Measurements from ENCODE around the gene TMPRSS11D. TPM values are rescaled to one million over a fixed set of nuclear protein-coding genes. Genes with fewer than 3 reads are reported as not detected.

TMPRSS11D gene
- total and polyA plus RNA-seq, 2 of the 13 experiments (the other 11 are each of a cell fraction or from before 2014, with no cell fraction given): not detected

DNA sequence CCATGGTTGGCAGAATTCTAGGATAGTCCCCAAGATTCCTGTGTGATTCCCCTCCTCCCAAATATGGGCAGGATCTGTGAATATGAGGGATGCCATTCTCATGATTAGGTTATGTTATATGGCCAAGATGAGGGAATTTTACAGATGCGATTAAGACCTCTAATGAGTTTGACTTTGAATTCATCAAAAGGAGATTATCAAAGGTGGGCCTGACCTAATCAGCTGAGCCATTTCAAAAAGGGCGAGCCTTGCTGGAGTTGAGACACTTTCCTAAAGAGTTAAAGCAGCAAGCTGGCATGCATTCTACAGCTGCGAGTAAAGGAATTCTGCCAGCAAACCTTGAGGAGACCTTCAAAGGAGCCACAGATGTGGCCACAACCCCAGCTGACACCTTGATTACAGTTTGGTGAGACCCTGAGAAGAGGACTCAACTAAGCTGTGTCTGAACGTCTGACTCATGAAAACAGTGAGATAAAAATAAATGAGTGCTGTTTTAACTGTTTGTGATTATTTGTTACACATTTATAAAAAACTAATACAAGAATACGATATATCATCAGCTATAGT, 31.7 kb upstream of the TMPRSS11D start:
- TF ChIP-seq ZNF569 (CRISPR knock-in tag; IDR thresholded peaks at IDR 0.05; ENCODE audit: borderline replicate concordance) (no peak), NFE2L2 (IDR thresholded peaks at IDR 0.05; ENCODE audit: low read length) (no peak), ZFP90 (CRISPR knock-in tag; IDR thresholded peaks at IDR 0.05; ENCODE audit: borderline replicate concordance) (no peak), PLRG1 (conservative IDR thresholded peaks at IDR 0.05) (no peak), HHEX (CRISPR knock-in tag; IDR thresholded peaks at IDR 0.05) (no peak), RBM22 (optimal IDR thresholded peaks at IDR 0.05; ENCODE audit: low read length) (no peak), SP140L (CRISPR knock-in tag; IDR thresholded peaks at IDR 0.05; ENCODE audit: borderline replicate concordance) (no peak), ZNF724P (CRISPR knock-in tag; IDR thresholded peaks at IDR 0.05; ENCODE audit: borderline replicate concordance) (no peak), ADNP (CRISPR knock-in tag; IDR thresholded peaks at IDR 0.05) (no peak), SALL1 (CRISPR knock-in tag; IDR thresholded peaks at IDR 0.05) (no peak), TBL1XR1 (IDR thresholded peaks at IDR 0.05; ENCODE audit: borderline replicate concordance, low read length, partially characterized antibody) (no peak), MED1 (CRISPR knock-in tag; IDR thresholded peaks at IDR 0.05) (no peak), ZNF354B (CRISPR knock-in tag; IDR thresholded peaks at IDR 0.05) (no peak), MYNN (CRISPR knock-in tag; IDR thresholded peaks at IDR 0.05; ENCODE audit: low read depth) (no peak)
- TF ChIP-seq, protein P1, sequence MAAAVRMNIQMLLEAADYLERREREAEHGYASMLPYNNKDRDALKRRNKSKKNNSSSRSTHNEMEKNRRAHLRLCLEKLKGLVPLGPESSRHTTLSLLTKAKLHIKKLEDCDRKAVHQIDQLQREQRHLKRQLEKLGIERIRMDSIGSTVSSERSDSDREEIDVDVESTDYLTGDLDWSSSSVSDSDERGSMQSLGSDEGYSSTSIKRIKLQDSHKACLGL (CRISPR knock-in tag; IDR thresholded peaks at IDR 0.05): no peak
- TF ChIP-seq, protein P2, sequence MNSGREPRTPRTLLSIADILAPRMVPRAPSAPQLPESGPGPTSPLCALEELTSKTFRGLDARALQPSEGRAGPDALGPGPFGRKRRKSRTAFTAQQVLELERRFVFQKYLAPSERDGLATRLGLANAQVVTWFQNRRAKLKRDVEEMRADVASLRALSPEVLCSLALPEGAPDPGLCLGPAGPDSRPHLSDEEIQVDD (CRISPR knock-in tag; IDR thresholded peaks at IDR 0.05; ENCODE audit: borderline replicate concordance): no peak
- TF ChIP-seq, protein P3, sequence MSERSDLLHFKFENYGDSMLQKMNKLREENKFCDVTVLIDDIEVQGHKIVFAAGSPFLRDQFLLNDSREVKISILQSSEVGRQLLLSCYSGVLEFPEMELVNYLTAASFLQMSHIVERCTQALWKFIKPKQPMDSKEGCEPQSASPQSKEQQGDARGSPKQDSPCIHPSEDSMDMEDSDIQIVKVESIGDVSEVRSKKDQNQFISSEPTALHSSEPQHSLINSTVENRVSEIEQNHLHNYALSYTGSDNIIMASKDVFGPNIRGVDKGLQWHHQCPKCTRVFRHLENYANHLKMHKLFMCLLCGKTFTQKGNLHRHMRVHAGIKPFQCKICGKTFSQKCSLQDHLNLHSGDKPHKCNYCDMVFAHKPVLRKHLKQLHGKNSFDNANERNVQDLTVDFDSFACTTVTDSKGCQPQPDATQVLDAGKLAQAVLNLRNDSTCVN (CRISPR knock-in tag; IDR thresholded peaks at IDR 0.05; ENCODE audit: borderline replicate concordance): no peak
- TF ChIP-seq, protein P4, sequence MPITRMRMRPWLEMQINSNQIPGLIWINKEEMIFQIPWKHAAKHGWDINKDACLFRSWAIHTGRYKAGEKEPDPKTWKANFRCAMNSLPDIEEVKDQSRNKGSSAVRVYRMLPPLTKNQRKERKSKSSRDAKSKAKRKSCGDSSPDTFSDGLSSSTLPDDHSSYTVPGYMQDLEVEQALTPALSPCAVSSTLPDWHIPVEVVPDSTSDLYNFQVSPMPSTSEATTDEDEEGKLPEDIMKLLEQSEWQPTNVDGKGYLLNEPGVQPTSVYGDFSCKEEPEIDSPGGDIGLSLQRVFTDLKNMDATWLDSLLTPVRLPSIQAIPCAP (CRISPR knock-in tag; IDR thresholded peaks at IDR 0.05; ENCODE audit: low read depth): no peak
- Histone ChIP-seq H3K9ac (ENCODE audit: insufficient read depth, low read depth, low read length) (no peak overlapping the region), H4K20me1 (ENCODE audit: insufficient read depth, low read length) (no peaks in the 10 kb centered on the region), H3K27me3 (ENCODE audit: control insufficient read depth in 1 of 2, insufficient read depth in 2 of 2, low read length in 2 of 2) (no peaks in the 10 kb centered on the region), H2AFZ (ENCODE audit: low read length) (no peak overlapping the region), H3K27ac (ENCODE audit: extremely low read length, insufficient read depth, low read length) (no peak overlapping the region), H3K36me3 (replicated peaks in 1 of 2; ENCODE audit: control insufficient read depth in 1 of 2, insufficient read depth in 2 of 2, low read length in 2 of 2) (no peaks in the 10 kb centered on the region), H3K9me3 (ENCODE audit: low read length) (no peaks in the 10 kb centered on the region), H3K4me2 (ENCODE audit: low read depth, low read length) (no peak overlapping the region), H3K4me3 (replicated peaks in 1 of 3; ENCODE audit: insufficient read depth in 1 of 3, low read depth in 2 of 3, low read length in 3 of 3) (no peak overlapping the region), H3K4me1 (ENCODE audit: insufficient read depth, low read length) (peaks cover 8% of the 10 kb centered on the region; the same call in 1 of the 2 replicates), H3K79me2 (ENCODE audit: insufficient read depth, low read length) (no peaks in the 10 kb centered on the region)
- ATAC-seq: no peak
- intact Hi-C loops (cut with micrococcal nuclease; ENCODE audit: unreplicated experiment) (no loop called here), in situ Hi-C loops (cut with HindIII; ENCODE audit: extremely low pct_ligation_motif_present, low pct_unique_long_range_greater_than_20kb) (loop anchor here (25.0 kb wide), 1 partner anchor 353 kb away; the partner anchor contains the start of gene STAP1)
- no peak for FAIRE-seq
- DNase-seq (ENCODE audit: low spot score): no peak
- no TSS peak for BruUV-seq (replicated peaks)
- 26% methylated on average over 5 of the region's 5 CpGs for WGBS (ENCODE audit: low lambda C conversion rate)
- CTCF ChIA-PET (ENCODE audit: low intra/inter-chr PET ratio, low total read pairs): no interaction called here
- POLR2A ChIA-PET: no interaction called here
